GM19099 (cell line): Measurements from ENCODE around the gene C11orf98.

Experiments
- POLR2A ChIP-seq: IDR thresholded peaks from 3 replicates; pipeline ENCODE4 v1.6.1; 2011; ENCODE audit warnings: low read depth; ENCODE audit not compliant: insufficient read length; ENCODE audit errors: extremely low read depth

The C11orf98 gene

DNA sequence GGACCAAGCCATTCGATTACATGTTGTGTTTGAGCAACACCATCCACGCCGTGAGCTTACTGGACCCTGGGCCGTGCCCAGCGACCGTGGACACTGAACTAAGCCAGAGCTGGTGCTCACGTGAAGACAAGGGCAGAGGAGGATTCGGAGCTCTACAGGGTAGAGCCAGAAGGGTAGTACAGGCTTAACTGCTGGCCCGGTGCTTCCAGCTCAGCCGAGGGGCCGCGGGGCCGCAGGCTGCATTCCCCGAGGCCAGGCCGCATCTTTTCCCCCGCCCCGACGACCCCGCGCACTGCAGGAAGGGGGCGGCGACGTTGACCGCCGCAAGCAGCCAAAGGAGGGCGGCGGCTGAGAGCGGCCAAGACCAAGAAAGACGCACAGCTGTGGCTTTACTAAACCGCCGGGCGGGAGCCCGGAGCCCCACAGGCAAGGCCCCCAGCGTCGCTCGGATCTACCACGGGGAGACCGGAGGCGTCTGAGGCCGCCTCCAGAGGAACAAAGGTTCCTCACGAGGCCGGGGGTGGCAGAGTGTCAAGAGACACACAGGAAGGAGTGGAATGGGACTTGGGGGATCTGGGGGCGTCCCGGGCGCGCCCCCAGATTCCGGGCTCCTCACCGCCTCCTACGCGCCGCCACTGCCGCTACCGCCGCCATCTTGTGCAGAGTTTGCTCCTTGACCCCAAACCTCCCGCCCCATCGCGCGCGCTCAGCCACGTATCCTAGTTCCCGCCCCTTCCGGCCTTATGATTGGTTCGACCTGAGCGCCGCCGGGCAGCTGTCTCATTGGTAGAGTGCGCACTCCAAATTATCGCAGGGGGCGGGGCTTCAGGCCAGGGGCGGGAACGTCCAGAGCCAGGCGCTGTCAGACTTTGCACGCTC is 18.8 kb downstream of the C11orf98 start, which contains the start of gene GANAB:
Gene GANAB, minus strand, starts transcription at position 668 of the 879 bp plus-strand sequence. Its CDS starts 14 bp downstream, at position 654.
- peak; percentile 94 for TF ChIP-seq POLR2A

DNA sequence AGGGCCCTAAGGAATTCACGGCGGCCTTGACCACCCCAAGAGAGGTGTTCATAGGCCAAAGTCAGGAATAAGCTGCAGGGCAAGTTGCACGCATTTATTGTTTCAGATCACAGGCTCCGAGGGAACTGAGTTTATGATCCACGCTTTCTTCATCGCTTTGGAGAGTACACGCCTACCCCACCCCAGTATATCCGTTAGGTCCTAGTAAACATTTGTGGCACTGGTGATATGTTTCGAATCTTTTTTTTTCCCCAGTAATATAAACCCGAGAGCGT is 19.4 kb downstream of the C11orf98 start:
- TF ChIP-seq POLR2A, result no peak

DNA sequence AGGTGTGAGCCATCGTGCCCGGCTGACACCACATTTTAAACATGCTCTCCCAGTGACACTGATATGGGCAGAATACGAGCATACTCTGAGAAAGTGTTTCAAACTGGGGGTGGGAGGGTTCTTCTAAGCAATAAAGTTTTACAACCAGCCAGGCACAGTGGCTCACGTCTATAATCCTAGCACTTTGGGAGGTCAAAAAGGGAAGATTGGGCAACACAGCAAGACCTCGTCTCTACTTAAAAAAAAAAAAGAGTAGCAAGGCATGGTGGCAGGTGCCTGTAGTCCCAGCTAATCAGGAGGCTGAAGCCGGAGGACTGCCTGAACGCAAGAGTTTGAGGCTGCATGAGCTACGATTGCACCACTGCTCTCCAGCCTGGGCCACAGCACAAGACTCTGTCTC is 20.8 kb downstream of the C11orf98 start:
- TF ChIP-seq POLR2A, result no peak

DNA sequence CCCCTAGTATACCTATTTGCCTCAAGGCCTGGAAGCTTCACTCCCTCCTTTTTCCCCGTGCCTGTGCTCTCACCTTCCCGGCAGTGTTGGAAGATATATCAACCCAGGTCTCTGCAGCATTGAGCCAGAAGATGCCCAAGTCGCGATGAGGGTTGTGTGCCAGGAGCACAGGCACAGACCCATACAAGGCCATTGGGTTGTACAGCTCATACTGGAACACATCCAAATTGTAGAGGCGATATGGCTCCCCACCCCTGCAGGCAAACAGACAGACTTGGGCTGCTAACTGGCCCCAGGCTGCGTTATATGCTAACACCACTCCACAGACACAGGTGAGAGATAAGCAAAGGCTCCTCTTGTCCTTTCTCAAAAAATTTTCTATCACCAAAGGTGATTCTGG is 32.5 kb downstream of the C11orf98 start:
- TF ChIP-seq POLR2A, result no peak

DNA sequence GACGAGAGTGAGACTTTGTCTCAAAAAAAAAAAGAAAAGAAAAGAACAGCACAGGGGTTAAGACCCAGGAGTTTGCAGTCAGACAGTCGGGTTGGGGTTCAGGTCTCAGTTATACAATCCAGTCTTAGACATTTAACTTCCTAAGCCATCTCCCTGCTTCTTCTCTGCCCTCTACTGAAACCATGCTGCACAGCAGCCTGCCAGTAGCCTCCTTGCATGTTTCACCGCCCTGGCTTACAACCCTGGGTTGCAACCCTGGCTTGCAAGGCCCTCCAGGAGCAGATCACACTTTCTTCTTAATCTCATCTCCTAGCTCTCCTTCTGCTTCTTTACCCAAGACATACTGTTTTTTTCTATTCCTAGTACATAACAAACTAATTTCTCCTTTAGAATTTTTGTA is 37.3 kb downstream of the C11orf98 start:
- TF ChIP-seq POLR2A, result no peak

DNA sequence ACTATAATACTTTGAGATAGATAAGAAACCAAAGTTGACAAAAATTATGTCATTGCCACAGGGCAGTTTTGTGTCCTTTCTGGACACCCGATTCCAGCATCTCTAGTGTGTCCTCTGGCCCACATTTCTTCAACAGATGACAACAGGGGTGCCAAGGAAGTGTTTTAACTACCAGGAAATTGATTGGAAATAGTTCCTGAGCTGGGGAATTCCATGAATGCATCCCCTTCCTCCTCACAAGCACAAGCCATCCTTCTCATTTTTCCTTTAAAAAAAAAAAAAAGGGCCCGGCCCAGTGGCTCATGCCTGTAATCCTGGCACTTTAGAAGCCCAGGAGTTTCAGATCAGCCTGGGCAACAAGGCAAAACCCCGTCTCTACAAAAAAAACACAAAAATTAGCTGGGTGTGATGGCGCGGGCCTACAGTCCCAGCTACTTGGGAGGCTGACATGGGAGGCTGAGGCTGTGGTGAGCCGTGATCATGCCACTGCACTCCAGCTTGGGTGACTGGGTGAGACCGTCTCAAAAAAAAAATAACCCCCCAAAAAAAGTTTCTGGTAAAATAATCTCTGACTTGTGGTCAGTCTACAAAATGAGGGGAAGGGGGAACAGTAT is 42.4 kb downstream of the C11orf98 start:
- no peak for TF ChIP-seq POLR2A

DNA sequence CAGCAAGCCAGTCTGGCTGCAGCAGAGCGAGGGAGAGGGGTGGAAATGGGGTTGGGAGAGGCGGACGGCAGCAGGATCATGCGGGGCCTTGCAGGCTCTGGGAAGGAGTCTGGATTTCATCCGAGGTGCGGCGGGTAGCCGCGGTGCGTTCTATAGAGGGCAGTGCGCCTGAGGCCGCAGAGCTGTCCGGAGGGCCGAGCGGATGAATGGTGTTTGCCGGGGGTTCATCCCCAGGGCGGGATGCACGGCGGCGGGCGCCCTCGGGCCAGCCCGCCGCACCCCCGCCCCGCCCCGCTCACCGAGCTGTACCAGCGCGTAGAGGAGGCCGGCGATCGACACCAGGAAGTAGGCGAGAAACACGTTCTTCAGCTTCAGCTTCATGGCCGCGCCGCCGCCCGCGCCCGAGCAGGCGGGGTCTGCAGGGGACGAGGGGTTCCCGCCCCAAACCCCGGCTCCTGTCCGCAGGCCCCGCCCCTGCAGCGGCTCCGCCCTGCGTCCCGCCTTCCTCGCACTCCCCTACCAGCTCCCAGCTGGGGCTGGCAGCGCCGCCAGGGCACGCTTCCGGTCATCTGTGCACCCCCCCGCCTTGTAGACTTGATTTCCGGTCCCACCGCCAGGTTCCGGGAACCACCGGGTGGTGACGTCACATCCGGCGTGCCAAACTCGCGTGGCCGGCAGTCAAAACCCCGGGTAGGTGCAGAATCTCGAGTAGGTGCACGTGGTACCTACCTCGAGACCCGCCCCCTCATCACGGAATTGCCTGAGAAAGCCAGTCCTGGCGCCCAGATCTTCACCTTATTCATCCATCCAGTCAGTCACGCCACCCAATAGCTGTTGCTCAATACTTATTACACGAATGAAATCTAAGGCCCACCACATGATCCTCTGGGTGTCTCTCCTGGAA is 43.2 kb downstream of the C11orf98 start, which contains the start of gene B3GAT3:
Gene B3GAT3, minus strand, starts transcription at position 420 of the 904 bp plus-strand sequence. Its CDS starts 39 bp downstream, at position 381.
- TF ChIP-seq POLR2A, result peak; percentile 84

DNA sequence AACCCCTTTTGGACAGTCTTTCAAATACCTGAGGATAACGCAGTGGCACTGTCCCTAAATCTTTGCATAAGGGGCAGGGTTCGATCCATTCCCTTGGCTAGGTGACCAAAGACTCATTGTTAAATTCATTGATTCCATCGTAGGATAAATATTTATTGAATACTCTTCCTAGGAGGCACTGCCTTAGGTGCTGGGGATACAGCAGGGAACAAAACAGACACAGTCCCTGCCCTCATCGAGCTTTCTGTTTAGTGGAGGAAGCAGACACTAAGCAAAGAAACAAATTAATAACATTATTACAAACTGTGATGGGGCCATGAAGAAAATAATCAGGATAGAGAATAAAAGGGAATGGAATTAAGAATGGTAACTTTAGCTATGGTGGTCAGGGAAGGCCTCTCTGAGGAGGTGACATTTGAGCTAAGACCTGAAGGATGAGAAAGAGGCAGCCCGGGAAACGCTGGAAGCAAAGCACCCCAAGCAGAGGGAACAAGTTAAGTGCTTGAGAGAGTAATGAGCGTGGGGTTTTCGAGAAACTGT is 43.9 kb downstream of the C11orf98 start:
- TF ChIP-seq POLR2A, result no peak

DNA sequence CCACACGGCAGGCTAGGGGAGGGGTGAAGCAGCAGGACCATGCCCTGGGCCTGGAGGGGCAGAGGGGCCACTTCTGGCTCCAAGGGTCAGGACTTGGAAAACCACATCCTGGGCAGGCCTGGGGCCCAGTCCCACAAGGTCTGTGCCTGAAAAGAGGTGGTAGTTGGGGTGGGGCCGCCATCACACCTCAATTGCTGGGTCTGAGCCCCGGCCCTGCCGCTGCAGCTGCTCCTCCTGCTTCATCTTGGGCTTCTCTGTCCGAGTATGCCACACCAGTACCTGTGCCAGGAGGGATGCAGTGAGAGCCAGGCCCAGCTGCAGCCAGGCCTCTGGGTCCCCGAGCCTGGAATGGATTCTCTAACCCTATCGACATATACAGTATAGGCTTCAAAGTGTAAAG is 49.5 kb downstream of the C11orf98 start:
- TF ChIP-seq POLR2A, result no peak

DNA sequence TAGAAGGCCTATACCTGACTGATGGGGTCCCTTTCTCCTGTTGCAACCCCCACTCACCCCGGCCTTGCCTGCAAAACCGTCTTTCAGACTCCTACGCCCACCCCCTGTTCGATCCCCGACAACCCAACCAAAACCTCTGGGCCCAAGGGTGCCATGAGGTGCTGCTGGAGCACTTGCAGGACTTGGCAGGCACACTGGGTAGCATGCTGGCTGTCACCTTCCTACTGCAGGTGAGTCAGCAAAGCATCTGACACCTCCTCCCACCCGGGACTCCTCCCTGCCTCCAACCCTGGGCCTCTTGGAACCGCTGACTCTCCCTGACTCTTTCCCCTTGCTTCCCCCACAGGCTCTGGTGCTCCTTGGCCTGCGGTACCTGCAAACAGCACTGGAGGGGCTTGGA is 50.7 kb downstream of the C11orf98 start:
- TF ChIP-seq POLR2A, result no peak

DNA sequence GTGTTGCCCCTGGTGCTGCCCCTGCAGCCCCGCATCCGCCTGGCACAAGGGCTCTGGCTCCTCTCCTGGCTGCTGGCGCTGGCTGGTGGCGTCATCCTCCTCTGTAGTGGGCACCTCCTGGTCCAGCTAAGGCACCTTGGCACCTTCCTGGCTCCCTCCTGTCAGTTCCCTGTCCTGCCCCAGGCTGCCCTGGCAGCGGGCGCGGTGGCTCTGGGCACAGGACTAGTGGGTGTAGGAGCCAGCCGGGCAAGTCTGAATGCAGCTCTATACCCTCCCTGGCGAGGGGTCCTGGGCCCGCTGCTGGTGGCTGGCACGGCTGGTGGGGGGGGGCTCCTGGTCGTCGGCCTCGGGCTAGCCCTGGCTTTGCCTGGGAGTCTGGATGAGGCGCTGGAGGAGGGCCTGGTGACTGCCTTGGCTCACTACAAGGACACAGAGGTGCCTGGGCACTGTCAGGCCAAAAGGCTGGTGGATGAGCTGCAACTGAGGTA is 51.7 kb downstream of the C11orf98 start:
- no peak for TF ChIP-seq POLR2A
